Body of pancreas (tissue), 4 donors: ENCODE results near the gene RAB11FIP4. TPM values are rescaled to one million over a fixed set of nuclear protein-coding genes. Genes with fewer than 3 reads are reported as not detected.

Experiments used
- ATAC-seq: fragments of 150-250 bp; one replicate; pipeline ENCODE4 v1.9.1; 2016
- DNase-seq, 4 donors: peaks; one replicate each; pipeline ENCODE4 v3.0.0-alpha.2; 2019
- H3K27ac ChIP-seq, 4 donors: fragments of 200-600 bp; sonication (generic); 1 replicate in 3 of 4; 2 replicates in 1 of 4; pipeline versions ENCODE4 v1.5.1 to v1.6.1; 2016 to 2019; ENCODE audit warnings: mild to moderate bottlenecking in 1 of 4, mixed read lengths in 1 of 4, moderate library complexity in 1 of 4
- H3K27me3 ChIP-seq, 2 donors: fragments of 200-600 bp; sonication (generic); one replicate each; pipeline ENCODE4 v1.6.0; 2016; ENCODE audit warnings: mild to moderate bottlenecking in 1 of 2
- H3K36me3 ChIP-seq, 2 donors: fragments of 200-600 bp; sonication (generic); replicated peaks in 1 of 2; 2 replicates each; pipeline ENCODE4 v1.5.1; 2016; ENCODE audit warnings: low read depth in 2 of 2; ENCODE audit not compliant: insufficient read depth in 1 of 2
- H3K4me1 ChIP-seq: fragments of 200-600 bp; sonication (generic); one replicate; pipeline ENCODE4 v1.6.0; 2016
- H3K4me3 ChIP-seq, 2 donors: fragments of 200-600 bp; sonication (generic); 1 replicate in 1 of 2; 2 replicates in 1 of 2; pipeline ENCODE4 v1.5.1; 2016 to 2019
- H3K9me3 ChIP-seq, 3 donors: fragments of 200-600 bp; sonication (generic); 1 replicate in 2 of 3; 2 replicates in 1 of 3; pipeline ENCODE4 v1.5.1; 2016
- POLR2A ChIP-seq, 3 donors: fragments of 450-650 bp; IDR thresholded peaks; one replicate each; pipeline ENCODE4 v1.6.1; 2016; ENCODE audit warnings: antibody characterized with exemption in 3 of 3, mild to moderate bottlenecking in 2 of 3
- WGBS, 2 donors: methylation state at CpG; one replicate each; pipeline ENCODE4 v1.1.5; 2017; 5-methylcytosine and 5-hydroxymethylcytosine counted together
- intact Hi-C: fragments of 100-400 bp; cut with DNase I; formaldehyde crosslinking; loops from one replicate; pipeline ENCODE4 v1.15.1; 2023
- total RNA-seq, 2 donors: library from RNA; depleted of rRNA; stranded (reverse); fragments of >200 nt; gene quantifications; one replicate each; pipeline ENCODE4 v1.1.0, GENCODE V29; 2016
- TF ChIP-seq, protein P1 (sequence below), 7 experiments: fragments of 450-650 bp in 4 of 7; fragments of 200-600 bp in 3 of 7; sonication (generic) in 3 of 7; IDR thresholded peaks; one replicate each; pipeline ENCODE4 v1.5.1; 2016 to 2019; ENCODE audit warnings: antibody characterized with exemption in 7 of 7

The RAB11FIP4 gene
- total RNA-seq, 2 donors from 2014 or later, result 37.2 to 38.7 TPM

DNA sequence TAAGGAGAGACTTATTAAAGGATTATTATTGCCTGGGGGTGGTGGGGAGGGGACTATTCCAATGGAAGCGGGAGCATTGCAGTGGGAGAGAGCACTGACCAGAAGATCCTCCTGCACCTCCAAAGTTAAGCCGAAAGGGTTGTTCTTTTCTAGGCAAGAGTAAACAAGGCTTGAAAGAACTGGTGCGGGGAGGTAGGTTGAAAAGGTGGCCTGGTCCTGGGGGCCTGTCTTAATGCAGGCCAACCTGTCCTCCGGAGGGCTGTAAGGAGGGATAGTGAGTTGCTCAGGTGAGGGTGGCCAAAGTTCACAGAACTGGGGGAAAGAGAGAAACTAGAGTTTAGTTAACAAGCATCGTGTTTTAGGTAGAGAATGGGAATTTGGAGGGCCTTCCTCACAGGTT, 65.3 kb downstream of the RAB11FIP4 start:
- no peak for ATAC-seq

DNA sequence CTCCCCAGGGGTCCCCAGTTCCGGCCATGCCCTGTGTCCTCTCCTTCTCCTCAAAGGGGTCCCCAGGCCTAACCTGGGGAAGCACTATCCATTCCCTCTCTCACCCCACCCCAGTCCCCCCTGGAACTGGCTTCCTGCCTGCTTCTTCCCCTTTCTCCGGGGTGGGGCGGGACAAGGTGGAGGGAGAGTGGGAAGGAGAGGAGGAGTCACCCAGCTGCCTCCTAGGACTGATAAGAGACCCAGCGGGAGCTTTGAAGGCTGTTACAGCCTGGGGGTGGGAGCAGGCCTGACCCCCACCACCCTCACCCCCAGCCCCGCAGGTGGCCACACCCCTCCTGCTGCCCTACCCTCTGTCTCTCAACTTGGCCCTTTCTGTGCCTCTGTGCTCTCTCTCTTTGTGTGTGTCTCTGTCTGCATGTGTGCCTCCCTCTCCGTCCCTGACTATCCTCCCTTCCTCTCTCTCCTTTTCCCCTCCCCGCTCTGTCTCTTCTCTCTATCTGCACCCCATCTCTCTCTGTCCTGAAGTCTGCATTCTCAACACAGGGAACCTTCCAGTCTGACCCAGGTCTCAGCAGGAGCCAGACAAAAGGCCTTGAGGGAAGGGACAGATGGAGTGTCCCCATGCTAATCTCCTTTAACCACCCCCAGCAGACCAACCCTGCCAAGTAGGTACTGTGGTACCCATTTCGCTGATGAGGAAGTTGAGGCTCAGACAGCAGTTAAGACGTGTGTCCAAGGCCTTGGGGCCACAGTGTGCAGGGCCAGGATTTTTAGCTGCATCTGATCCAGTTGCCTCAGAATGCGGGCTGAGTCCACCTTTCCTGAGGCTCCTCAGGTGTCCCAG, 66.1 kb downstream of the RAB11FIP4 start:
- Histone ChIP-seq H3K36me3 (no peaks in the 10 kb centered on the region), H3K27me3 (no peaks in the 10 kb centered on the region), H3K27ac (no peak overlapping the region), H3K4me1 (peaks cover 7% of the 10 kb centered on the region), H3K9me3 (no peaks in the 10 kb centered on the region), H3K4me3 (no peak overlapping the region)
- intact Hi-C loops, result no loop called here
- no peak for ATAC-seq
- WGBS, 2 donors, result 63 to 75% methylated on average over 8 to 10 of the region's 10 CpGs
- no peak for DNase-seq
- TF ChIP-seq POLR2A (IDR thresholded peaks at IDR 0.05), result no peak

More for the DNA sequence above, 65.3 kb downstream of the RAB11FIP4 start:
- 57 to 63% methylated on average over 5 of the region's 5 CpGs for WGBS, 2 donors
- Histone ChIP-seq H3K9me3 (no peaks in the 10 kb centered on the region), H3K36me3 (no peaks in the 10 kb centered on the region), H3K4me3 (no peak overlapping the region), H3K4me1 (peaks cover 7% of the 10 kb centered on the region), H3K27me3 (no peaks in the 10 kb centered on the region), H3K27ac (no peak overlapping the region)
- DNase-seq, result no peak
- TF ChIP-seq, protein P1, sequence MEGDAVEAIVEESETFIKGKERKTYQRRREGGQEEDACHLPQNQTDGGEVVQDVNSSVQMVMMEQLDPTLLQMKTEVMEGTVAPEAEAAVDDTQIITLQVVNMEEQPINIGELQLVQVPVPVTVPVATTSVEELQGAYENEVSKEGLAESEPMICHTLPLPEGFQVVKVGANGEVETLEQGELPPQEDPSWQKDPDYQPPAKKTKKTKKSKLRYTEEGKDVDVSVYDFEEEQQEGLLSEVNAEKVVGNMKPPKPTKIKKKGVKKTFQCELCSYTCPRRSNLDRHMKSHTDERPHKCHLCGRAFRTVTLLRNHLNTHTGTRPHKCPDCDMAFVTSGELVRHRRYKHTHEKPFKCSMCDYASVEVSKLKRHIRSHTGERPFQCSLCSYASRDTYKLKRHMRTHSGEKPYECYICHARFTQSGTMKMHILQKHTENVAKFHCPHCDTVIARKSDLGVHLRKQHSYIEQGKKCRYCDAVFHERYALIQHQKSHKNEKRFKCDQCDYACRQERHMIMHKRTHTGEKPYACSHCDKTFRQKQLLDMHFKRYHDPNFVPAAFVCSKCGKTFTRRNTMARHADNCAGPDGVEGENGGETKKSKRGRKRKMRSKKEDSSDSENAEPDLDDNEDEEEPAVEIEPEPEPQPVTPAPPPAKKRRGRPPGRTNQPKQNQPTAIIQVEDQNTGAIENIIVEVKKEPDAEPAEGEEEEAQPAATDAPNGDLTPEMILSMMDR (IDR thresholded peaks at IDR 0.05), result no peak
- no peak for TF ChIP-seq POLR2A (IDR thresholded peaks at IDR 0.05)
- intact Hi-C loops, result no loop called here

DNA sequence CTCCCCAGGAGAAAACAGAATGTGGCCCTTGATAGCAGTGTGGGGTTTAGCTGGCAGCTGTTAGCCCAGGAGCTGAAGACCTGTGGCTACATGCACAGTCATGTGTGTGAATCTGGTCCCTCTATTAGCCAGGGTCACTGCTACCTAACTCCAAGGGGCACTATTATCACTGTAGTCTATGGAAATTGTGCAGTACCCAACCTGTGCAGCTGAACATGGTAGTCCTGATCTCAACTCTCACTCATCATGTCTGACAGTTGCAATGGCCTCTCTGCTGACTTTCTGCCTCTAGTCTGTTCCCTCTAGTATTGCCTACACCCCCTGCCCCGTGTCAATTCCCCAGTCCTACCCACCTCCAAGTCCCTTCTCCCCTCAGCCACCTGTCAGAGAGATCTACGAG, 67.4 kb downstream of the RAB11FIP4 start:
- intact Hi-C loops, result no loop called here
- Histone ChIP-seq H3K36me3 (no peaks in the 10 kb centered on the region), H3K27ac (no peak overlapping the region), H3K4me3 (no peak overlapping the region), H3K27me3 (no peaks in the 10 kb centered on the region), H3K9me3 (no peaks in the 10 kb centered on the region), H3K4me1 (peaks cover 7% of the 10 kb centered on the region)
- DNase-seq (no peak), ATAC-seq (no peak)
- TF ChIP-seq, protein P1 (IDR thresholded peaks at IDR 0.05), result no peak
- TF ChIP-seq POLR2A (IDR thresholded peaks at IDR 0.05), result no peak
- WGBS, 2 donors, result 71 to 80% methylated on average over 2 of the region's 2 CpGs

DNA sequence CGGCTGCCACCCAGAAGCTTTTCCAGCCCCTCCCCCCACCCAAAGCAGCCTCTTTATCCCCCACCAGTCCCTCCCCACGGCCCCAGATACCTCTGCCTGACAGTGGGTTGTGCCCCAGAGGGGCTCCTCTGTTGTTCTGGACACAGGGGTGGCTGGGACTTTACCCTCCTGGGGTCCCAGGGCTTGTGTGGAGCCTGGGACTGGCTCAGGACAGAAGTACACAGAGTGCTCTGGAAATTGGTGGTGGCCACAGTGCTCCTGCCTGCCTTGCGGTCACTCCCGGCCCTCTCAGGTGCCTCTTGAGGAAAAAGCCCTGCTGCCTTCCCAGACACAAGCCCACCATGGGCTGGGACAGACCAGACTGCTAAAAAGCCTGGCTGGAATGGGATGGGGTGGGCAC, 68.2 kb downstream of the RAB11FIP4 start:
- no peak for DNase-seq
- WGBS, 2 donors, result 51 to 59% methylated on average over 2 of the region's 4 CpGs
- Histone ChIP-seq H3K4me1 (peaks cover 7% of the 10 kb centered on the region), H3K4me3 (no peak overlapping the region), H3K27ac (no peak overlapping the region), H3K27me3 (no peaks in the 10 kb centered on the region), H3K9me3 (no peaks in the 10 kb centered on the region), H3K36me3 (no peaks in the 10 kb centered on the region)
- no peak for ATAC-seq
- intact Hi-C loops, result no loop called here
- no peak for TF ChIP-seq POLR2A (IDR thresholded peaks at IDR 0.05)
- TF ChIP-seq, protein P1 (IDR thresholded peaks at IDR 0.05), result no peak

DNA sequence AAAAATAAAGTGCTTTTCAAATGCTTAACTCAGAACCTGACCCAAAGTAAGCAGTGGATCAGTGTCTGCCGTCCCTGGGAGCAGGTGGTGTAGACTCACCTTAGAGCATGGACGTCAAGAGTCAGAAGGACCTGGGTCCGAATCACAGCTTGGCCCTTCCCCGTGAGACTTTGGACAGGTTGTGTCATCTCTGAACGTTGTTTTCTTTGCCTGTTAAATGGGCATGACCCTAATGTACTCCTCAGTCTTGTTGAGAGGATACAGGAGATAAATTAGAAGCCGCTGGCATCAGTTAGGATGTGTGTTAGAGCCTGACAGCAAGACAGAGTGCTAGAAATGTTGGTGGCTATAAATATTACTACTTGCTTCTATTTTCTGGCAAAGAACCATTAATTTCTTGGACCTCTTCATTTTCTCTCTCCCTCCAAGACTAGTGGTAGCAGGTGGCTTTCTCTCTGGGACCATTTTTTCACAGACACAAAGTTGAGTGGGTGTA, 68.8 kb downstream of the RAB11FIP4 start:
- TF ChIP-seq POLR2A (IDR thresholded peaks at IDR 0.05), result no peak
- TF ChIP-seq, protein P1 (IDR thresholded peaks at IDR 0.05), result no peak
- Histone ChIP-seq H3K4me1 (peaks cover 7% of the 10 kb centered on the region), H3K4me3 (no peak overlapping the region), H3K9me3 (no peaks in the 10 kb centered on the region), H3K27me3 (no peaks in the 10 kb centered on the region), H3K27ac (no peak overlapping the region), H3K36me3 (no peaks in the 10 kb centered on the region)
- WGBS, 2 donors, result 57 to 70% methylated on average over 6 of the region's 6 CpGs
- intact Hi-C loops, result no loop called here
- ATAC-seq (no peak), DNase-seq (no peak)
